ENCODE results near the gene ALB. TPM values are rescaled to one million over a fixed set of nuclear protein-coding genes. Genes with fewer than 3 reads are reported as not detected.

The ALB gene
- total RNA-seq, 1 donor from 2014 or later, result not detected

- no peaks in the 10 kb centered on the region for H3K4me1 ChIP-seq
- intact Hi-C loops (cut with micrococcal nuclease), result no loop called here
- no peak for DNase-seq
These were observed 47.3 kb downstream of the ALB start for GRCh38 chr4:73451404-73451803.

GRCh38 chr4:73451981-73452747, 48.1 kb downstream of the ALB start:
- H3K27ac ChIP-seq (replicated peaks), result no peak overlapping the region
- no peaks in the 10 kb centered on the region for H3K27me3 ChIP-seq (ENCODE audit: low read depth)
- no peak for DNase-seq
- no peaks in the 10 kb centered on the region for H3K9me3 ChIP-seq (replicated peaks)
- no peaks in the 10 kb centered on the region for H3K36me3 ChIP-seq
- TF ChIP-seq CTCF (IDR thresholded peaks at IDR 0.05; ENCODE audit: borderline replicate concordance), result no peak
- no peak overlapping the region for H3K4me3 ChIP-seq
- no peaks in the 10 kb centered on the region for H3K4me1 ChIP-seq
- intact Hi-C loops (cut with micrococcal nuclease), result no loop called here

More at GRCh38 chr4:73451404-73451803, 47.3 kb downstream of the ALB start:
- no peak for TF ChIP-seq CTCF (IDR thresholded peaks at IDR 0.05; ENCODE audit: borderline replicate concordance)
- no peaks in the 10 kb centered on the region for H3K36me3 ChIP-seq
- H3K27me3 ChIP-seq (ENCODE audit: low read depth), result no peaks in the 10 kb centered on the region
- H3K4me3 ChIP-seq, result no peak overlapping the region
- no peak overlapping the region for H3K27ac ChIP-seq (replicated peaks)
- no peaks in the 10 kb centered on the region for H3K9me3 ChIP-seq (replicated peaks)

- Histone ChIP-seq H3K27me3 (ENCODE audit: low read depth) (no peaks in the 10 kb centered on the region), H3K4me3 (no peak overlapping the region), H3K4me1 (no peaks in the 10 kb centered on the region), H3K36me3 (no peaks in the 10 kb centered on the region), H3K9me3 (replicated peaks) (no peaks in the 10 kb centered on the region), H3K27ac (replicated peaks) (no peak overlapping the region)
- intact Hi-C loops (cut with micrococcal nuclease), result no loop called here
- DNase-seq, result no peak
- TF ChIP-seq CTCF (IDR thresholded peaks at IDR 0.05; ENCODE audit: borderline replicate concordance), result no peak
These were observed 49.0 kb downstream of the ALB start for GRCh38 chr4:73452953-73453700.

GRCh38 chr4:73453701-73454005, 49.6 kb downstream of the ALB start:
- Histone ChIP-seq H3K27me3 (ENCODE audit: low read depth) (no peaks in the 10 kb centered on the region), H3K4me1 (no peaks in the 10 kb centered on the region), H3K27ac (replicated peaks) (no peak overlapping the region), H3K9me3 (replicated peaks) (no peaks in the 10 kb centered on the region), H3K36me3 (no peaks in the 10 kb centered on the region), H3K4me3 (no peak overlapping the region)
- no peak for DNase-seq
- intact Hi-C loops (cut with micrococcal nuclease), result no loop called here
- TF ChIP-seq CTCF (IDR thresholded peaks at IDR 0.05; ENCODE audit: borderline replicate concordance), result no peak

GRCh38 chr4:73454920-73455319, 50.8 kb downstream of the ALB start:
- no peaks in the 10 kb centered on the region for H3K9me3 ChIP-seq (replicated peaks)
- no peak for TF ChIP-seq CTCF (IDR thresholded peaks at IDR 0.05; ENCODE audit: borderline replicate concordance)
- no peaks in the 10 kb centered on the region for H3K4me1 ChIP-seq
- DNase-seq, result no peak
- H3K4me3 ChIP-seq, result no peak overlapping the region
- intact Hi-C loops (cut with micrococcal nuclease), result no loop called here
- no peaks in the 10 kb centered on the region for H3K36me3 ChIP-seq
- H3K27me3 ChIP-seq (ENCODE audit: low read depth), result no peaks in the 10 kb centered on the region
- no peak overlapping the region for H3K27ac ChIP-seq (replicated peaks)
